Natural killer cell (primary cell): ENCODE data around the gene TBC1D24. TPM values are rescaled to one million over a fixed set of nuclear protein-coding genes. Genes with fewer than 3 reads are reported as not detected.

Experiments
- ATAC-seq, 3 donors: fragments of 150-1000 bp in 2 of 3; fragments of 200-7000 bp in 1 of 3; cut with Tn5 transposase; 1 replicate in 1 of 3; 2 replicates in 2 of 3; pipeline ENCODE4 v1.10.0; 2021; ENCODE audit warnings: mild to moderate bottlenecking in 2 of 3, moderate library complexity in 2 of 3
- DNase-seq, 2 donors: peaks; one replicate each; pipeline versions ENCODE4 v3.0.0 to v3.0.0-alpha.2; 2013 to 2021; ENCODE audit warnings: mixed read lengths in 1 of 2
- H3K27ac ChIP-seq: one replicate; pipeline ENCODE4 v1.5.1; 2013; ENCODE audit warnings: mild to moderate bottlenecking, low read length
- H3K27me3 ChIP-seq: one replicate; pipeline ENCODE4 v1.6.1; 2013; ENCODE audit warnings: low read length; ENCODE audit not compliant: control insufficient read depth, insufficient read depth
- H3K36me3 ChIP-seq: one replicate; pipeline ENCODE4 v1.6.1; 2013; ENCODE audit warnings: low read length; ENCODE audit not compliant: control insufficient read depth, insufficient read depth
- H3K4me1 ChIP-seq: one replicate; pipeline ENCODE4 v1.6.1; 2013; ENCODE audit warnings: low read length; ENCODE audit not compliant: control insufficient read depth, insufficient read depth
- H3K4me3 ChIP-seq: one replicate; pipeline ENCODE4 v1.5.1; 2013; ENCODE audit warnings: low read length
- H3K9me3 ChIP-seq: one replicate; pipeline ENCODE4 v1.6.1; 2013; ENCODE audit warnings: low read length; ENCODE audit not compliant: control insufficient read depth, insufficient read depth
- H3K27ac Mint-ChIP-seq, 2 donors: one replicate each; pipeline ENCODE4 v1.8.0; 2022; ENCODE audit warnings: mild to moderate bottlenecking in 2 of 2, mixed read lengths in 2 of 2, moderate library complexity in 1 of 2
- H3K27me3 Mint-ChIP-seq, 2 donors: one replicate each; pipeline ENCODE4 v1.8.0; 2022; ENCODE audit warnings: low read depth in 2 of 2, mixed read lengths in 2 of 2
- H3K36me3 Mint-ChIP-seq: one replicate; pipeline ENCODE4 v1.8.0; 2022; ENCODE audit warnings: mixed read lengths
- H3K4me1 Mint-ChIP-seq, 2 donors: one replicate each; pipeline ENCODE4 v1.8.0; 2022; ENCODE audit warnings: mixed read lengths in 2 of 2
- H3K4me3 Mint-ChIP-seq: one replicate; pipeline ENCODE4 v1.8.0; 2022; ENCODE audit warnings: mild to moderate bottlenecking, moderate library complexity, mixed read lengths
- H3K9me3 Mint-ChIP-seq, 2 donors: one replicate each; pipeline ENCODE4 v1.8.0; 2022; ENCODE audit warnings: mixed read lengths in 2 of 2
- whole genome bisulfite sequencing: methylation state at CpG from one replicate; pipeline ENCODE4 v1.1.7; 2013; ENCODE audit warnings: missing lambda C conversion rate; ENCODE audit not compliant: insufficient coverage; 5-methylcytosine and 5-hydroxymethylcytosine counted together
- intact Hi-C: fragments of 100-400 bp; cut with micrococcal nuclease; formaldehyde crosslinking; loops from one replicate; pipeline ENCODE4 v1.14.2; 2022
- total RNA-seq, 4 donors: library from RNA; stranded (reverse); fragments of 120-200 nt in 1 of 4; gene quantifications; one replicate each; pipeline versions ENCODE4 v1.2.3 to v1.2.4, GENCODE V29; 2013 to 2022
- TF ChIP-seq, protein P1 (sequence below): fragments of 200-600 bp; IDR thresholded peaks from one replicate; pipeline ENCODE4 v1.8.0; 2022; ENCODE audit warnings: antibody characterized with exemption

TBC1D24 gene
- total RNA-seq, 3 donors from 2014 or later (not counting 1 experiment from before 2014, with no cell fraction given) = 7.2 to 13.0 (median 10.9) TPM

DNA sequence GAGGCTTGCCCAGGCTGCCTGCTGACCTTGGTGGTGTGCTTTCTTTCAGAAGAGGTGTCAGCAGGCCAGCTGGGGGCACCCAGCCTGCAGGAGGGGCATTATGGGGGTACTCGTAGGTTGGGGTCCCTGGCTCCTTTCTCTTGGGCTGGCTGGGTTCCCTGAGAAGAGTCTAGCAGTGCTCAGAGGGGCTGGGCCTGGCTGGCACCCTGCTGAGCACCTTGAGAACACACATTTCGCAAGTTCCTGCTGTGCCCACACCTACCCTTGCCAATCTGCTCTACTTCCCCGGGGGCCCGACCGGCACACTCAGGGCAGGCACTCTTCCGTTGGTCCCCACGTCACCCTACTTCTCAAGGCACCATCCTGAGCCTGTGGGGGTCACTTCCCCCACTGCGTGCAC, 51.2 kb downstream of the TBC1D24 start:
- no peak overlapping the region for H3K4me3 Mint-ChIP-seq
- H3K36me3 Mint-ChIP-seq = no peaks in the 10 kb centered on the region

DNA sequence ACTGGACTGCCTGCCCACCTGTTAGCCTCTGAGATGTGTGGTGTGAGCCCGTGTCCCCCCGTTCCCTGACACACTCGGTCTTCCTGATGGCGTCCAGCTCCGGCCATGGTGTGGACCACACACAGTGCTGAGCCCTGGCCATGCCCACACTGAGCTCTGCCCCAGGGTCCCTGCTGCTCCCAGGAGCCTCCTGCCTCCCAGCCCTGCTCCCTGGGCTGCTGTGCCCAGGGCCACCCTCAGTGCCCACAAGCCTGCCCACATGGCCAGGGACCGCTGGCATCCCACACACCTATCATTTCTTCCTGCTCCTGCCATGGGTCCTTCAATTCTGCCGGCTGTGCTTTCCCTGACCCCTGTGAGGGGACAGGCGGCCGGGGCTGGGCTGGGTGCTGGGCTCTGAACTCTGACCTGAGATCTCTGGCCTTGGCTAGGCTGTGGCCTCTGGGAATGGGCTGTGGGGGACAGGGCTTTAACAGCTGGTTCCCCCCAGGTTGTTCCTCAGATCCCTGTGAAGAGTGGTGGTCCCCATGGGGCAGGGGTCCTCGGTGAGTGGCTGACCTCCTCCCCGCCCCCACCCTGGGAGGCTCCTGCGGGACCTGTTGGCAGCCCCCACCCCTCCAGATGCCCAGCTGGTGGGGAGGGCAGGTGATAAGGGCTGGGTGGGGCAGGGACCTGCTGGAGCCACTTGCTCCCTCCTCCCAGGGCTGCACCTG, 52.3 kb downstream of the TBC1D24 start:
- H3K4me1 ChIP-seq = peaks cover 14% of the 10 kb centered on the region
- no peak overlapping the region for H3K4me3 ChIP-seq
- H3K27ac ChIP-seq = no peak overlapping the region
- DNase-seq (no peak), ATAC-seq (no peak)
- Mint-ChIP-seq H3K27me3 (no peaks in the 10 kb centered on the region), H3K27ac (peak overlapping the region in 1 of 2 donors; percentile 35), H3K9me3 (no peaks in the 10 kb centered on the region), H3K4me3 (no peak overlapping the region), H3K36me3 (no peaks in the 10 kb centered on the region), H3K4me1 (peaks cover 10 to 18% of the 10 kb centered on the region in 2 donors)
- TF ChIP-seq, protein P1, sequence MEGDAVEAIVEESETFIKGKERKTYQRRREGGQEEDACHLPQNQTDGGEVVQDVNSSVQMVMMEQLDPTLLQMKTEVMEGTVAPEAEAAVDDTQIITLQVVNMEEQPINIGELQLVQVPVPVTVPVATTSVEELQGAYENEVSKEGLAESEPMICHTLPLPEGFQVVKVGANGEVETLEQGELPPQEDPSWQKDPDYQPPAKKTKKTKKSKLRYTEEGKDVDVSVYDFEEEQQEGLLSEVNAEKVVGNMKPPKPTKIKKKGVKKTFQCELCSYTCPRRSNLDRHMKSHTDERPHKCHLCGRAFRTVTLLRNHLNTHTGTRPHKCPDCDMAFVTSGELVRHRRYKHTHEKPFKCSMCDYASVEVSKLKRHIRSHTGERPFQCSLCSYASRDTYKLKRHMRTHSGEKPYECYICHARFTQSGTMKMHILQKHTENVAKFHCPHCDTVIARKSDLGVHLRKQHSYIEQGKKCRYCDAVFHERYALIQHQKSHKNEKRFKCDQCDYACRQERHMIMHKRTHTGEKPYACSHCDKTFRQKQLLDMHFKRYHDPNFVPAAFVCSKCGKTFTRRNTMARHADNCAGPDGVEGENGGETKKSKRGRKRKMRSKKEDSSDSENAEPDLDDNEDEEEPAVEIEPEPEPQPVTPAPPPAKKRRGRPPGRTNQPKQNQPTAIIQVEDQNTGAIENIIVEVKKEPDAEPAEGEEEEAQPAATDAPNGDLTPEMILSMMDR = no peak
- no peaks in the 10 kb centered on the region for H3K27me3 ChIP-seq
- no peaks in the 10 kb centered on the region for H3K9me3 ChIP-seq
- 94% methylated on average over 12 of the region's 12 CpGs for WGBS
- intact Hi-C loops = no loop called here
- H3K36me3 ChIP-seq = peaks cover 46% of the 10 kb centered on the region

More for the DNA sequence above, 51.2 kb downstream of the TBC1D24 start:
- peaks cover 4 to 11% of the 10 kb centered on the region in 2 donors for H3K4me1 Mint-ChIP-seq
- H3K27me3 ChIP-seq = no peaks in the 10 kb centered on the region
- H3K27ac Mint-ChIP-seq = no peak overlapping the region
- TF ChIP-seq, protein P1 = no peak
- H3K4me3 ChIP-seq = no peak overlapping the region
- DNase-seq = no peak
- H3K36me3 ChIP-seq = peaks cover 46% of the 10 kb centered on the region
- H3K27ac ChIP-seq = no peak overlapping the region
- H3K27me3 Mint-ChIP-seq = no peaks in the 10 kb centered on the region
- peaks cover 12% of the 10 kb centered on the region for H3K4me1 ChIP-seq
- no peaks in the 10 kb centered on the region for H3K9me3 Mint-ChIP-seq
- intact Hi-C loops = no loop called here
- H3K9me3 ChIP-seq = no peaks in the 10 kb centered on the region
- 81% methylated on average over 8 of the region's 8 CpGs for WGBS
- no peak for ATAC-seq

DNA sequence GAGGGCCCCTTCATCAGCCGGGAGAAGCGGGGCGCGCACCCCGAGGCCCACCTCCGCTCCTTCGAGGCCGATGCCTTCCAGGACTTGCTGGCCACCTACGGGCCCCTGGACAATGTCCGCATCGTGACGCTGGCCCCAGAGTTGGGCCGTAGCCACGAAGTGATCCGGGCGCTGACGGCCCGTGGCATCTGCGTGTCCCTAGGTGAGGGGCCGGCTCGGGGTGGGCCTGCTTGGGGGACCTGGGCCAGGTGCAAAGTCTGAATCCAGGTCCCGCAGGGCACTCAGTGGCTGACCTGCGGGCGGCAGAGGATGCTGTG, 52.8 kb downstream of the TBC1D24 start:
- Mint-ChIP-seq H3K27me3 (no peaks in the 10 kb centered on the region), H3K27ac (no peak overlapping the region), H3K4me1 (peaks cover 15 to 23% of the 10 kb centered on the region in 2 donors), H3K9me3 (no peaks in the 10 kb centered on the region), H3K36me3 (no peaks in the 10 kb centered on the region), H3K4me3 (no peak overlapping the region)
- Histone ChIP-seq H3K4me1 (peaks cover 19% of the 10 kb centered on the region), H3K9me3 (no peaks in the 10 kb centered on the region), H3K27ac (no peak overlapping the region), H3K4me3 (no peak overlapping the region), H3K27me3 (no peaks in the 10 kb centered on the region), H3K36me3 (peaks cover 46% of the 10 kb centered on the region)
- DNase-seq = no peak
- 97% methylated on average over 24 of the region's 24 CpGs for WGBS
- TF ChIP-seq, protein P1 = no peak
- intact Hi-C loops = no loop called here
- ATAC-seq = no peak
